Neuron (in vitro differentiated cells): ENCODE measurements around the gene ACACA.
"Not testable (repeated sequence)": the region's sequence is repeated elsewhere in the genome, so short reads cannot be mapped to it uniquely, and the experiment has no call there.

ENCODE experiments used
- H2AFZ ChIP-seq: one replicate; pipeline ENCODE4 v1.6.1; 2013; ENCODE audit warnings: low read depth, mild to moderate bottlenecking, inconsistent platforms, low read length, moderate library complexity
- H3K27me3 ChIP-seq: one replicate; pipeline ENCODE4 v1.6.1; 2013; ENCODE audit warnings: low read length; ENCODE audit not compliant: insufficient read depth
- H3K36me3 ChIP-seq: one replicate; pipeline ENCODE4 v1.6.1; 2013; ENCODE audit warnings: low read length; ENCODE audit not compliant: insufficient read depth
- H3K4me1 ChIP-seq: one replicate; pipeline ENCODE4 v1.6.1; 2013; ENCODE audit warnings: low read length; ENCODE audit not compliant: insufficient read depth
- H3K4me3 ChIP-seq: 2 replicates; pipeline ENCODE4 v1.5.1; 2013; ENCODE audit warnings: mild to moderate bottlenecking, low read length, moderate library complexity
- H3K9me3 ChIP-seq: one replicate; pipeline ENCODE4 v1.6.1; 2013; ENCODE audit warnings: low read length

The ACACA gene

DNA sequence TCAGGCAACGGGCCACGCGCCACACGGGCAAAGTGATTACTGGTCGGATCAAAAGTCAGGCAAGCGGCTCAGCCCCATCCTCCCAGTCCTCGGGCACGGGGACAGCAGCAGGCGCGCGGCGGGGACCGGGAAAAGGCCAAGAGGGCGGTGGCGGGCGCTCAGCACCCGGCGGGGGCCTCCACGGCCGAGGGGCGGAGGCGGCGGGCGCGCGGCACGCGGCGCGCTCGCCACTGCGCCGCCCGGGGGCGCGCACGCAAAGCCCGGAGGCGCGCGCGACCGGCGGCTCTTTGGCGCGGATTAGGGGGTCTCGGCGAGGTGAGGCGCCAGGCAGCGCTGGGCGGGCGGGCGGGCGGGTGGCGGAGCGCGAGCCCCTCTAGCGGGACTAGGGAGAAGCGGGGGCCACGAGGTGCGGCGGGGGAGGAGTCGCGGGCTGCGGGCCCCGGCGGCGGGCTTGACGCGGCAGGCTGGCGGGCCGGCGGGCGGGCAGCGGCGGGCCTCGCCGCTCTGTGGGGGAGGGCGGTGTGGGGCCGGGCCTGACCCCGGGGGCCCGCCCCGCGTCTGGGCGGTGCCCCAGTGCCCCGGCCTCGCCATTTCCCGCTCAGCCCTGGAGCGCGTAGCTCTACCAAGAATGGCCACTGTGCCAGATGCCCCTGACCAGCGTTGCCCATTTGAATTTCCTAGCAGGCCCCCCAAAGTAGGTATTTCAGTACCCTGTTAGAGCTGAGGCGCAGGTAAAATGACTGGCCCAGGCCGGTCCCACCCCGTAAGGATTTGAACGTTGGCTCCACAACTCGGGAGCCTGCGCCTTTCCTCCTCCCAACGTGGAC, at the start of gene ACACA, which contains the start of gene TADA2A:
ACACA (minus strand) TSS at position 202 of the 827 bp plus-strand sequence. CDS start 537 bp downstream, outside the sequence.
TADA2A (plus strand) TSS at position 252 of the 827 bp plus-strand sequence. CDS start 4,480 bp downstream, outside the sequence.
- H2AFZ ChIP-seq, result peak within 1 kb of the TSS; percentile 72
- H3K4me3 ChIP-seq, result peak within 1 kb of the TSS; percentile 64
- H3K36me3 ChIP-seq, result peaks cover 14% of the 10 kb centered on the region
- H3K27me3 ChIP-seq, result no peaks in the 10 kb centered on the region
- no peaks in the 10 kb centered on the region for H3K9me3 ChIP-seq
- peaks cover 6% of the 10 kb centered on the region for H3K4me1 ChIP-seq

DNA sequence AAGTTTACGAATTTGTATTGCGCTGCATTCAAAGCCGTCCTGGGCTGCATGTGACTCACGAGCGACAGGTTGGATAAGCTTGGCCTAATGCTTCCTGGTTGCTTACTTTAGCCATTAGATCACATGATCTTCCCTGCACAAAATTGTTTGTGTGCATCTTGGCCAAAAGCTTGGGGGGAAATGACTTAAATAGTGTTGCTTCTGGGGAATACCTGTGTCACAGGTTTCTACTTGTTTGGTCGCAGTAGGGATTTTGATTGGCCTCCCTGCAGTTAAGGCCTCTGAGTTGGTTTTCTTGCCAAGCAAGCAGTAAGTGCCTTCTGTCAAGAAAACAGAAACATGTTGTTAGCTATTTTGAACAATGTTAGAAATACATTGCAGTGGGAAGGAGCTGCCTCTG, 43.5 kb upstream of the ACACA start:
- Histone ChIP-seq H3K9me3 (no peaks in the 10 kb centered on the region), H3K27me3 (no peaks in the 10 kb centered on the region), H3K36me3 (peaks cover 30% of the 10 kb centered on the region), H2AFZ (no peak overlapping the region), H3K4me3 (no peak overlapping the region), H3K4me1 (peaks cover 10% of the 10 kb centered on the region)

DNA sequence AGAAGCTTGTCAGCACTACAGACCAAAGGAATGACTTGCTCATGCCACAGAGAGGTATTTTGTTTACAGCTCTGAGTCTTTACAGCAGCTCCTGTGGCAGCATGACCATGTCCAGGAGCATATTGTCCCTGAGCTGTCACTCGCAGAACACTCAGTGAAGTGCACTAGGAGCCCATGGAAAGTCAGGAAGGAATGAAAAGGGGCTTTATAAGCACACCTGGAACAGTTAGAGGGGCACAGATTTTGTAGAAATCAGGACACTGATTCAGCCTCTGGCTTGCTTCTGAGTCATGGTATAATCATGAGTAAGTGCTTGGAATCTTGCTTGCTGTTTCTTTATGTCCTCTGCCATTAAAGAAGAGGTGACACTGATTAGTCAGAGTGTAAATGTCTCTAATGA, 41.0 kb upstream of the ACACA start:
- Histone ChIP-seq H3K4me3 (no peak overlapping the region), H3K4me1 (peaks cover 10% of the 10 kb centered on the region), H3K9me3 (no peaks in the 10 kb centered on the region), H2AFZ (no peak overlapping the region), H3K36me3 (peaks cover 39% of the 10 kb centered on the region), H3K27me3 (no peaks in the 10 kb centered on the region)

DNA sequence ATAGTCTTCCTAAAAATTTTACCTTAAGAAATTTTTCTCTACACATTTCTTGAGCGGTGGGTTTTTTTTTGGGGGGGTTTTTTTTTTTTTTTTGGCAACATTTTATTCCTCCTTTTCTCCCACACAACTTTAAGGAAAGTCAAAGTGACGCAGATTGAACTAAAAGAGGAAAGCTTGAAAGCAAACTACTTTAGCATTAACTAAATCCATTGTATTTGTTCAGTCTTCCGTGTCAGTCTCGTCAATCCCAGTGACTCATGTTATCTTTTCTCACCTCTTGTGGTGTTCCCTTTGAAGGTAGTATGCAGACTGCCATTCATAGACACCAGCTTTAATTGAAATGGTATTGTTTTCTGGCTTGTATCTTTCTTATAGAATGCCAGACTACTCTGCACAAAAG, 39.4 kb upstream of the ACACA start:
- Histone ChIP-seq H3K4me1 (peaks cover 10% of the 10 kb centered on the region), H3K36me3 (peaks cover 48% of the 10 kb centered on the region), H3K27me3 (no peaks in the 10 kb centered on the region), H2AFZ (no peak overlapping the region), H3K9me3 (no peaks in the 10 kb centered on the region), H3K4me3 (no peak overlapping the region)

DNA sequence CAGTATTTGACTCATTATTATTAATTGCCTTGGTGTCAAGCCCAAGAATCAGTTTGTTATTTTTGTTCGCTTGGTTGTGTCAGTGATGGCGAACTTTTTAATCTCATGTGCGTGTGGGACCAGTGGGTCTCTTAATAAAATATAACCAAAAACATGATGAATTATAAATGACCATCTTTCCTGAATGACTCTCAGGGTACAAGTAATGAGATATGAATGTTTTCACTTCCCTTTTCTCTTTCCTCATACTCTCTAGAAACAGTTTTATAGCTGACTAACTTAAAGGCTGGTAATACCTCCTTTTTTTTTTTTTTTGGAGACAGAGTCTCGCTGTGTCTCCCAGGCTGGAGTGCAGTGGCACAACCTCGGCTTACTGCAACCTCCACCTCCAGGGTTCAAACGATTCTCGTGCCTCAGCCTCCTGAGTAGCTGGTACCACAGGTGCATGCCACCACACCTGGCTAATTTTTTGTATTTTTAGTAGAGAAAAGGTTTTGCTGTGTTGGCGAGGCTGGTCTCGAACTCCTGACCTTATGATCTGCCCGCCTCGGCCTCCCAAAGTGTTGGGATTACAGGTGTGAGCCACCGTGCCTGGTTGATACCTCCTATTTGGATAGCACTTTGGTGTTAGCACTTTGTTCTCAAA, 34.9 kb upstream of the ACACA start:
- H3K4me1 ChIP-seq, H2AFZ ChIP-seq, H3K27me3 ChIP-seq, H3K9me3 ChIP-seq, H3K4me3 ChIP-seq: not testable (repeated sequence)
- peaks cover 66% of the 10 kb centered on the region for H3K36me3 ChIP-seq

DNA sequence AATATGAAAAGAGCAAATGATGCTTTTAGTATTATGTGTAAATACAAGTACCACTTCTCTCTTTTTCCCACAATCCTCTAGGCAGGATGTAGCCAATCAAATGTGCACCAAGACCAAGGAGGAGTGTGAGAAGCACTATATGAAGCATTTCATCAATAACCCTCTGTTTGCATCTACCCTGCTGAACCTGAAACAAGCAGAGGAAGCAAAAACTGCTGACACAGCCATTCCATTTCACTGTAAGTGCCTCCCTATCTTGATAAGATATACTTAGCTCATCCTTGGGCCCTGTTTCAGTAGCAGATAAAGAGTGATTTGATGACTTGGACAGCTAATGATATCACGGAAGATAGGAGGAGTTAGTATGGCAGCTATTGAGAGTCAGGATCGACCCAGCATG, 33.8 kb upstream of the ACACA start:
- Histone ChIP-seq H3K36me3 (peaks cover 64% of the 10 kb centered on the region), H3K27me3 (no peaks in the 10 kb centered on the region), H2AFZ (no peak overlapping the region), H3K4me3 (no peak overlapping the region), H3K9me3 (no peaks in the 10 kb centered on the region), H3K4me1 (no peaks in the 10 kb centered on the region)

DNA sequence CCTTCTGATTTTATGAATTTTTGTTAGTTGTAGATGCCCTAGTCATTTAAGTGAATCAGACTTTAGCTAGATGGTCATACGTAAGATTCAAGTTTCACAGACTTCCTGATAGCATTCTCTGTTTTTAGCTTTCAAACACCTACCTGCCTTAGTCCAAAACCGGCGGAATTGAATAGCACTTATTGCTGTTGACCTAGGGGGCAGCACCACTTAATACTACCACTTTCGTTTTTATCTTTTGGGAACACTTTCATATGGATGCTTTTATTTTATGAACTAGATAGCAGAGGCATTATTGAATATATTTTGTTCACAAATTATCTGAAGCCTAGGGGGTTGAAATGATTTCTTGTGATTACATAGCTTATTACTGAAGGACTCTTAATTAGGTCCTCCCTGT, 31.5 kb upstream of the ACACA start:
- Histone ChIP-seq H2AFZ (no peak overlapping the region), H3K4me1 (no peaks in the 10 kb centered on the region), H3K36me3 (peaks cover 55% of the 10 kb centered on the region), H3K27me3 (no peaks in the 10 kb centered on the region), H3K4me3 (no peak overlapping the region), H3K9me3 (no peaks in the 10 kb centered on the region)

DNA sequence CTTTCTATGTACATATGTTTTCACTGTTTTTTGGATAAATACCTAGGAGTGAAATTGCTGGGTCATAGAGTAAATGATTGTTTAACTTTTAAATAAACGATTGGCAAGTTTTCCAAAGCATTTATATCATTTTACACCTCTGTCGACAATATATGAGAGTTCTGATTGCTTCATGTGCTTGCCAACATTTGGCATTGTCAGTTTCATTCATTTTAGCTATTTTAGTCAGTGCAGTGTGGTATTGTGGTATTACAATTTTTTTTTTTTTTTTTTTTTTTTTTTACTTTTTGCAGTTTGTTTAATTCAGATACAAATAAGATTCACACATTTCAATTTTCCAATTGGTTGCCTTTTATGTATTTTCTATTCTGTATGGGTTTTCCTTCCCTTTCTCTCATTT, 26.0 kb upstream of the ACACA start:
- H3K9me3 ChIP-seq, result no peaks in the 10 kb centered on the region
- H3K36me3 ChIP-seq, result peaks cover 30% of the 10 kb centered on the region
- no peaks in the 10 kb centered on the region for H3K4me1 ChIP-seq
- H3K4me3 ChIP-seq, result no peak overlapping the region
- no peak overlapping the region for H2AFZ ChIP-seq
- no peaks in the 10 kb centered on the region for H3K27me3 ChIP-seq

DNA sequence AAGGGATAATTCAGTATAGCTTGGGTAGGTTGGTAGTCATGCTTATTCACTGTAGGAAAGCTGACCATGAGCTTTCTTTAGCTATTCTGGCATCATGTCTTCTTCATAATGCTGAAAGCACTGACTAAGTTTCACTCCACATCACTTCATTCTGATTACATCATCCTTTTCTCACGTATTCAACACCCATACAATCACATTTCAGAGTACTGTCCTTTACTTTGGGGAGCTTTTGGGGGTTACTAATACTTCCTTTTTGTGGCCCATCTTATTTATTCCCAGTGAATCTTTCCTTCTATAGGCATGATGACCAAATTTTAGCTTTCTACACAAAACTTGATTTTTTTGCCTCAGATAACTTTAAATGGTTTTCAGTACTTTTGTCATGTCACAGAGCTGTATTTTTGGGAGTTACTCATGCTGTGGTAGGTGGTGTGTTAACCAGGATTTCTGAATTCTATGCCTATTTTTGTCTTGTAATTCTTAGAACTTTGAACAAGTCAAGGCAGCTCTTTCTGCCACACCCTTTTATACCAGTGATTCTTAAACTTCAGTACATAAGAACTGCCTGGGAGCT, 23.5 kb upstream of the ACACA start:
- Histone ChIP-seq H3K36me3 (peaks cover 51% of the 10 kb centered on the region), H2AFZ (no peak overlapping the region), H3K9me3 (no peaks in the 10 kb centered on the region), H3K4me1 (no peaks in the 10 kb centered on the region), H3K27me3 (no peaks in the 10 kb centered on the region), H3K4me3 (no peak overlapping the region)

DNA sequence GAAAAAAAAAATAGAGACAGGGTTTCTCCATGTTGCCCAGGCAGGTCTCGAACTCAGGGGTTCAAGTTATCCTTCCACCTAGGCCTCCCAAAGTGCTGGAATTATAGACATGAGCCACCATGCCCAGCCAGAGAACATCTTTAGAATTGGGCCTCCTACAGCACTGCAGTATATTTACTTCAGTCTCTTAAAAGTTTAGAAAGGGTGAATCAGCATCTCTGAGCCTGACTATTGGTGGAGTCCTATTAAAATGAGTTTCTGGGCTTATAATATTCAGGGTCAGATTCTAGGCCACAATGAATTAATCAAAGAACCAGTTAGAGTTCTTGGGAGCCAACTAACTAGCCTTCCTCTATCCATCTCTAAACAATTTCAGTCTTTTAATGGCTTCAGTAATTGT, 22.8 kb upstream of the ACACA start:
- Histone ChIP-seq H2AFZ (no peak overlapping the region), H3K4me1 (no peaks in the 10 kb centered on the region), H3K36me3 (peaks cover 53% of the 10 kb centered on the region), H3K27me3 (no peaks in the 10 kb centered on the region), H3K4me3 (no peak overlapping the region), H3K9me3 (no peaks in the 10 kb centered on the region)

DNA sequence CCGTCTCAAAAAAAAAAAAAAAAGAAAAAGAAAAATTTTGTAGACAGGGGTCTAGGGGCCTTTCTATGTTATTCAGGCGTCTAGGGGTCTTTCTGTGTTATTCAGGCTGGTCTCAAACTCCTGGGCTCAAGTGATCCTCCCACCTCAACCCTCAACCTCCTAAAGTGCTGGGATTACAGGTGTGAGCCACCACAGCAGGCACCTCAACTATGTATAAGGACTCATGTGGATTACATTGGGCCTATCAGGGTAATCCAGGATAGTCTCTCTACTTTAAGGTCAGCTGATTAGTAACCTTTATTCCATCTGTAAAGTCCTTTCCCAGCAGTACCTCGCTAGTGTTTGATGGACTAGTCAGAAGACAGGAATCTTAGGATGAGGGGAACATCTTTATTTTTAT, 22.4 kb upstream of the ACACA start:
- no peaks in the 10 kb centered on the region for H3K27me3 ChIP-seq
- no peak overlapping the region for H2AFZ ChIP-seq
- no peak overlapping the region for H3K4me3 ChIP-seq
- peaks cover 55% of the 10 kb centered on the region for H3K36me3 ChIP-seq
- no peaks in the 10 kb centered on the region for H3K9me3 ChIP-seq
- no peaks in the 10 kb centered on the region for H3K4me1 ChIP-seq

DNA sequence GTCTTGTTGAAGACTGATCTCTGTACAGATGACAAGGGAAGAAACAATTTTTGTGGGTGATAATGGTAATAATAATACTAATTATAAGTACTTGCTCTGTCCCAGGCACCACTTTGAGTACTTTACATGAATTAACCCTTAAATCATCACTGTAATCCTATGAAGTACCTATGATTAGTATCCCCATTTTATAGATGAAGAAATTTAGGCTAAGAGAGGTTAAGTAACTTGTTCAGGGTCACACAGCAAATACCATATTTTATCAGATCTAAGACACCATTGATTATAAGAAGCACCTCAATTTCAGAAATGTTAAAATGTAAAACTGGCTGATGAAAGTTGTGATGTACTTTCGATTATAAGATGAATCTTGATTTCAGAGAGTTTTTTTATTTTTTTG, 18.6 kb upstream of the ACACA start:
- Histone ChIP-seq H3K36me3 (peaks cover 66% of the 10 kb centered on the region), H3K4me3 (no peak overlapping the region), H3K27me3 (no peaks in the 10 kb centered on the region), H2AFZ (no peak overlapping the region), H3K9me3 (no peaks in the 10 kb centered on the region), H3K4me1 (no peaks in the 10 kb centered on the region)

DNA sequence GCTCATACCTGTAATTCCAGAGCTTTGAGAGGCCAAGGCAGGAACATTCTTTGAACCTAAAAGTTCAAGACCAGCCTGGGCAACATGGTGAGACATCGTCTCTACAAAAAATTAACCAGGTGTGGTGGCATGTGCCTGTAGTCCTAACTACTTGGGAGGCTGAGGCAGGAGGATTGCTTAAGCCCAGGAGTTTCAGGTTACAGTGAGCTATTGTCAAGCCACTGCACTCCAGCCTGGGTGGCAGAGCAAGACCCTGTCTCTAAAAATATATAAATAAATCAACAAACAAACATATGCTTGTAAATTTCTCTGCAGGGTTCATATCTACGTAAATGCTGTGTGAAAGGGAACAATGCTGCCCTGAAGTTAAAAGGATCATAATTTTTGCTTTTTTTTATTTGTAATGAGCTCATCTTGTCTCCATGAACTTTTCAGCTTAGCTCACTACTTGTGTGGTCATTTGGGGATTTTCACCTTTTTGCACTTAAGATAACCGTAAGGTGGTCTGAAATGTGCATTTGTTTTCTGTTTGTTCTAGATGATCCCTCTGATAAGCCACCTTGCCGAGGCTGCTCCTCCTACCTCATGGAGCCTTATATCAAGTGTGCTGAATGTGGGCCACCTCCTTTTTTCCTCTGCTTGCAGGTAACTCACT, 16.5 kb upstream of the ACACA start:
- Histone ChIP-seq H3K36me3 (peaks cover 65% of the 10 kb centered on the region), H3K4me1 (no peaks in the 10 kb centered on the region), H3K9me3 (no peaks in the 10 kb centered on the region), H2AFZ (no peak overlapping the region), H3K27me3 (no peaks in the 10 kb centered on the region), H3K4me3 (no peak overlapping the region)
